HG02870 (cell line): ENCODE results near the gene DPH7.
"Not testable (repeated sequence)": the region's sequence is repeated elsewhere in the genome, so short reads cannot be mapped to it uniquely, and the experiment has no call there.

Source experiments
- ATAC-seq: cut with Tn5 transposase; IDR thresholded peaks from one replicate; pipeline ENCODE4 v1.9.1; 2021; ENCODE audit warnings: mild to moderate bottlenecking, moderate library complexity; ENCODE audit not compliant: unreplicated experiment

DPH7 gene

DNA sequence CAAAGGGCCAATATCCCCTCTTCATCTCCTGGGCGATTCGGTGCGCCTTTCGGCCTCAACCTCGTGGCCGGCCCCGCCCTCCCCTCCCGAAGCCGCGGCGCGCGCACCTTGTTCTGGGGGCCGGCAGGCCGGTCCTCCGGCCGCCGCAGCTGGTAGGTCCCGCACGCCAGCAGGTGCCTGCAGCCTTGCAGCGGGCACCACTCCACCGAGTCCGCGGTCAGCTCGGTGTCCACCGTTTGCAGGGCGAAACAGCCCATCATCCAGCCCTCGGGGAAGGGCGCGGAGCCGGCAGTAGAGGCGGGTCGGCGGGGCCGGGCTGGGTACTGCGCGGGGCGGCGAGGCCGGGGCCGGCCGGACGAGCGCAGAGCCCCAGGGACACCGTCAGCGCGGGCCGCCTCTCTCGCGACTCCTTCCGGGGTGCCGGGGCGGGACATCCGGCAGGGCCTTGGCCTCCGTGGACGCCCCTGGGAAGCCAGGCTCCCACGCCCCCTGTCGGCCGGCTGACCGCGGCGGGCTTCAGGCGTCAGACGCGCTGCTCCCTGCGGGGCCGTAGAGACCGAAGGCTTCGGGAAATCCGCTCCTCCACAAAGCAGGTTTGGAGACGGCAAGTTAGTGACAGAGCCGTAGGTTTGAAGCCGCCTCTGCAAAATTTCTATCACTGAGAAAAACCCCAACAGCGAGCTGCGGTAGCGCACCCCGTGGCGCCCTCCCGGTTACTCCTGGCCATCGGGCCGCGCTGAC lies at the start of gene DPH7:
Gene DPH7, minus strand, starts transcription at position 408 of the 741 bp plus-strand sequence. Its CDS starts 148 bp downstream, at position 260.
- peak; percentile 81 for ATAC-seq

DNA sequence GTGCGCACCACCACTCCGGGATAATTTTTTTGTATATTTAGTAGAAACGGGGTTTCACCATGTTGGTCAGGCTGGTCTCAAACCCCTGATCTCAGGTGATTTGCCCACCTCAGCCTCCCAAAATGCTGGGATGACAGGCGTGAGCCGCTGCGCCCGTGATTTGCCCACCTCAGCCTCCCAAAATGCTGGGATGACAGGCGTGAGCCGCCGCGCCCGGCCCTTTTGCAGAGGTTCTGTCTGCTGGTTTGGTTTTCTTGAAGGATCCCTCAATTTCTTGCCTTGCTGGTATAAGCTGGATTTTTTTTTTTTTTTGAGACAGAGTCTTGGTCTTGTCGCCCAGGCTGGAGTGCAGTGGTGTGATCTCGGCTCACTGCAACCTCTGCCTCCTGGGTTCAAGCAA lies 48.7 kb upstream of the DPH7 start:
- ATAC-seq: not testable (repeated sequence)

DNA sequence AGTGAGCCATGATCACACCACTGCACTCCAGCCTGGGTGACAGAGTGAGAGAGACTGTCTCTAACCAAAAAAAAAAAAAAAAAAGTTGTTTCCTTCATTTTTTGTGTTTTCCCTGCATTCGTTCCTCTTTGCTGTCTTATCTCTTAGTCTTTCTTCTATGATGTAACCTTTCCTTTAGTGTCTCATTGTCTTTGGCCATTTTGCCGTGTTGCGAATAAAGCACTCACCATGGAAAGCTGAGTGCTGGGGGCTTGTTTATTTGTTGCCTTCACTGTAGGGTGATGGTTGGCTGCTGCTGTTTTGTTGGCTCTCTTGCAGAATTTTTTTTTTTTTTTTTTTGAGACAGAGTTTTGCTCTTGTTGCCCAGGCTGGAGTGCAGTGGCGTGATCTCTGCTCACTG lies 47.7 kb upstream of the DPH7 start:
- ATAC-seq: no peak

DNA sequence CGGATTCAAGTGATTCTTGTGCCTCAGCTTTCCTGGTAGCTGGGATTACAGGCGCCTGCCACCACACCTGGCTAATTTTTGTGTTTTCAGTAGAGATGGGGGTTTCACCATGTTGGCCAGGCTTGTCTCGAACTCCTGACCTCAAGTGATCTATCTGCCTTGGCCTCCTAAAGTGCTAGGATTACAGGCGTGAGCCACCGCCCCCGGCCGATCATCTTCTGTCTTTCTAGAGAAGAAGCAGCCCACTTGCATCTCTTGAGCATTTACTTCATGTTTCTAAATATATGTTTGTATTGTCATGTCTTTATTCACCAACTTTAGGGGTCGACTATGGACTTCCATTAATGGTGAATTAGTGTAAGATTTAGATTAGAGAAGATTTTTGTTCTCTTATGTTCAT lies 43.5 kb upstream of the DPH7 start:
- not testable (repeated sequence) for ATAC-seq

DNA sequence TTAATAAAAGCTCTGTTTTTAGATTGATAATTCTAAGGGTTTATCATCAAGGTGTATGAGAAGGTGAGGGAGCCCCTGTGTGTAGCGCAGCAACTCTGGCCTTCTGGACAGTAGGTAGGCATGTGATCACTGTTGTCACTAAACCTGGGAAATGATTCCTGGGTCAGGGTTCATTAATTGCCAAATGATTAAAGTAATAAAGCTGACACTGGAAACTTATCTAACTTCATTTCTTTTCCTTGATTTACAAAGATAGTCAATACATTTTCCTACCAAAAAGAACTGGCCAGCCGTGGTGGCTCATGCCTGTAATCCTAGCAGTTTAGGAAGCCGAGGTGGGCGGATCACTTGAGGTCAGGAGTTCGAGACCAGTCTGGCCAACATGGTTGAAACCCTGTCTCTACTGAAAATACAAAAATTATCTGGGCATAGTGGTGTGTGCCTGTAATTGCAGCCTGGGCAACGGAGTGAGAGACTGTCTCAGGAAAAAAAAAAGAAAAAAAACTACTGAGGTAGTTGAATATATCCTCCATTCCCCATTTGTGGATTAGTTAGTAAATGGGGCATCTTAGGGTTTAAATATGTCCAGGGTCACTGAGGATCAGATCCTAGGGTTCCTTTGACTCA lies 42.5 kb upstream of the DPH7 start:
- no peak for ATAC-seq

DNA sequence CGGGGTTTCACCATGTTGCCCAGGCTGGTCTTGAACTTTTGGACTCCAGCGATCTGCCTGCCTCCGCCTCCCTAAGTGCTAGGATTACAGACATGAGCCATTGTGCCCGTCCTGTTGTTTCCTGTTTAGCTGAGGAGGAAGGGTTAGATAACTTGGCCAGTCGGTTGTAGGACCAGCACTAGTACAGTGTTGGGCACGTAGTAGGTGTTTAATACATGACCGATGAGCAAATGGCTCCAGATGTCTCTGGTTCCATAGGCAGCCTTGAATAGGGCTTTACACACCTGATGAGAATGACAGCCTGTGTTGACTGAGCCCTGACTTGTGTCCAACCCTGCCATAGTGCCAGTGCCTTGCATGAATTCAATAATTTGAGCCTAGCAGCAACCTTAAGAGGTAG lies 41.9 kb upstream of the DPH7 start:
- no peak for ATAC-seq

DNA sequence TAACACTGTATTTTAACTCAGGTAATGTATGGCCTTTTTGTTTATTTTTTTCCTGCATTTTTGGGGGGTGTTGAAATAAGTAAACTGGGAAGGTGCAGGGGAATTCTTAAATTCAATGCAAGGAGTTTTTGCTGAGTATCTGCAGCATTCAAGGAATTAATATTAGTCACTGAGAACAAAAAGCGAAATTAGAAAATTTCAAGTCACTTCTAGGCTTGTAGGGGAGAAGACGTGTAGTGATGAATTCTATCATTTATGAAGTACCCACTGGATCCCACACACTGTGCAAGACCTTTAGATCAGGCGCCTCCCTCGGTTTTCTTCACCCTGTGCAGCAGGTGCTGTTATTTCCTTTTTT lies 41.3 kb upstream of the DPH7 start:
- ATAC-seq: no peak

DNA sequence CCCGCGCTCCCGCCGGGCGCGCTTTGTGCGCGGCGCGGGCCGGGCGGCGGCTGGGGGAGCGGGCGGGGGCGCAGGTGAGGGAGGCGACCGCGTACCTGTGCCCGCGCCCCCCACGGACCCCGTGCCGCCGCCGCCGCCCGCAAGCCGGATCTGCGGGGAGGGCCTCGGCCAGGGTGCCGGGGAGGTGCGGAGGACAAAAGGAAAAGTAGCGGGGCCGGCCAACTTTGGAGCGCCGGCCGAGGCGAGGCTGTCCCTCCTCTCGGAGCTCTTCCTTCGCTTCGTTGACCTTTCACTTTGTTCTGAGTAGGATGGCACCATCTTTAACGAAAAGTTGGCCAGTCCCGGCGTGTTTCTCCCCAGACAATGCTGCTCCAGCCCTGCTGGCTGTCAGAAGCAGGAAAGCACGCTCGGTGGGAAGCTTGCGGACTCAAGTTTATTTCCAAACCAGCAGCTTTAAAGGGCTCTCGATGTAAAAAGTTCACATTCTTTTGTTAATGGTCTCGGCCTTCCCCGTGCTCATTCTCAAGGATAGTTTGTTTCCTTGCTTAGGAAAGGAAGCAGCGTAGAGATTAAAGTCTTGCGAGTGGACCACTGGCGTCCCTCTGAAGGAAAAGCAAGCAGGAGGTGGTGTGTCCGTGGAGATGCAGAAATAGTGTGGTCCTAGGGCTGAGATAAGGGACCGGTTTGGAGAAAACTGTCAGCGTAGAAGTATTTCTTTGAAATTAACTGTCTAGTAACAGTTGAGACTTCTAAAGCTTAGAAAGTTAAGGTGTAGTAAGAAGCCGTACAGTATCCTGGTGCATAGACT lies 40.7 kb upstream of the DPH7 start:
- no peak for ATAC-seq

DNA sequence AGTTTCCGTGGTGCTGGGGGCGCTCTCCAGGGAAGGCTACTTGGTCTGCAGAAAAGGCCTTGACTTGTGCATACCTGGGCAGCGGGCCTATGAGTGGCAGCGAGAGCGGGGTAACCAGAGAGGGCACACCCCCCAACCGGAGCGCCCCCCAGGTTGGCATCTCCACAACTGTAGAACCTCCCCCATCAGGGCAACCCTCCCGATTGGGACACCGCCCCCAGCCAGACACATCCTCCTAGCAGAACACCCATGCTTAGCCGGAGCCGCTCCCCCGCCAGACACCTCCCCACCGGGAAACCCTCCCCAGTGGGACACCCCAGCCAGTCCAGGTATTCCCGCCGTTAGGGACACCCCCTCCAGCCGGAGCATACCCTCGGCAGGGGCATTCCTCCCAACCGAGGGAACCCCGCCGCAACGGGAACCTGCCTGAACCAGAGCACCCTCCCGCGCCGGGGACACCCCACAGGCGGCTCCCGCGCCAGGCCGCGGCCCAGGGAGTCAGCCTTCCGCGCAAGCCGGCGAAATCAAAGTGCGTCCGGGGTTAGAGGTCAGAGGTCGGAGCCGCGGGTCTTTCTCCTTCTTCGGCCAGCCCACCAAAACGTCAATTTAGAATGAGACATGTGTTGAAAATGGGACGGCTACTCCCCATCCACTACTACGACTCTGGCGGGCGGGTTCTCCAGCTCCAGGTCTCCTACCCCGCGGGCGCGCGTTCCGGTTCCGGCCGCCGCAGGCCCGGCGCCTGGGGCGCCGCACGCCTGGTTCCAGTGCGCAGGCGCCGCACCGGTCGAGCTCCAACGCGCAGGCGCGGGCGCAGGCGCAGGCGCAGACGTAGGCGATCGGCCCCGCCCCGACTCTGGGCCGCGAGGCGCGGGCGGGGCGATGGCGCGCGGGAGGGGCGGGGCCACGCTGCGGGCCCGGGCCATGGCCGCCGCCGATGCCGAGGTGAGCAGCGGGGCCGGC lies 39.7 kb upstream of the DPH7 start, which contains the start of gene EHMT1:
Gene EHMT1, plus strand, starts transcription at position 901 of the 963 bp plus-strand sequence. Its CDS starts 24 bp downstream, at position 925.
- peak; percentile 59 for ATAC-seq

DNA sequence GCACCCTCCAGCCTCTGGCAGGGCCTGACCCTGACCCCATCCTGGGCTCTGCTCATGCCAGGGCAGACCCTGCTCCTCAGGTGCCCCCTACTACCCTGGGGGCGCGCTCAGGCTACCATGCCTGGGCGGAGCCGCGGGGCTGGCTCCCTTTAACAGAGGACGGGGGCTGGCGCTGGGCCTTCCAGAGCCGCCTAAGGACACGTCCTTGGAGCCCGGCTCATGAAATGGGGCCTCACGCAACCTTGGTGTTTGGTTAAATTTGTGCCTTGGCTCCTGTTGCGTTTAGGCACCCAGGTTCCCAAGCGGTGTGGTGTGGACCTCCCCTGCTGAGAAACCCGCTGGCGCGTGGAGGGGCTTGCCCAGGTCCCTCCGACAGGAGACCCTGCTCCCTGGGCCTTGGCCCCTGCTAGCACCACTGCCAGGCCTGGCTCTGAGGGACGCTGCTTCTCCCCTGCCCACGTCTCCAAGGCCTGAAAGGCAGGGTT lies 36.7 kb upstream of the DPH7 start:
- ATAC-seq: no peak

DNA sequence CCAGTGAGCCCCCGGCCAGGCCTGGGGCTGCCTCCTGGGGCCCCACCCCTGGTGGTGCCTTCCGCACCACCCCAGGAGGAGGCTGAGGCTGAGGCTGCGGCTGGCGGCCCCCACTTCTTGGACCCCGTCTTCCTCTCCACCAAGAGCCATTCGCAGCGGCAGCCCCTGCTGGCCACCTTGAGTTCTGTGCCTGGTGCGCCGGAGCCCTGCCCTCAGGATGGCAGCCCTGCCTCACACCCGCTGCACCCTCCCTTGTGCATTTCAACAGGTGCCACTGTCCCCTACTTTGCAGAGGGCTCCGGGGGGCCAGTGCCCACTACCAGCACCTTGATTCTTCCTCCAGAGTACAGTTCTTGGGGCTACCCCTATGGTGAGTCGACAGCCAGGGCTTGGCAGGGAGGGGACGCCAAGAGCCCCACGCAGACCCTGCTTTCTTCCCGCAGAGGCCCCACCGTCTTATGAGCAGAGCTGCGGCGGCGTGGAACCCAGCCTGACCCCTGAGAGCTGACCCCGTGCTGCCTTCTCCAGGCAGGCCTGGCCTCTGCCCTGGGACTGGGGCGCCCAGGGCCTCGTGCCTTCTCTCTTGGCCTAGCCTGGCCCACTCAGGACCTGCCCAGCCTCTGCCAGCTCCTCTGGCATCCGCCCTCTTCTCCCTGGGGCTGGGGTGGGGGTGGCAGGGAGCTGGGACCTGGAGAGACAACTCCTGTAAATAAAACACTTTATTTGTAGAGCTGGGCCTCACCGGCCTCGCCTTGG lies 36.1 kb upstream of the DPH7 start:
- ATAC-seq: no peak

DNA sequence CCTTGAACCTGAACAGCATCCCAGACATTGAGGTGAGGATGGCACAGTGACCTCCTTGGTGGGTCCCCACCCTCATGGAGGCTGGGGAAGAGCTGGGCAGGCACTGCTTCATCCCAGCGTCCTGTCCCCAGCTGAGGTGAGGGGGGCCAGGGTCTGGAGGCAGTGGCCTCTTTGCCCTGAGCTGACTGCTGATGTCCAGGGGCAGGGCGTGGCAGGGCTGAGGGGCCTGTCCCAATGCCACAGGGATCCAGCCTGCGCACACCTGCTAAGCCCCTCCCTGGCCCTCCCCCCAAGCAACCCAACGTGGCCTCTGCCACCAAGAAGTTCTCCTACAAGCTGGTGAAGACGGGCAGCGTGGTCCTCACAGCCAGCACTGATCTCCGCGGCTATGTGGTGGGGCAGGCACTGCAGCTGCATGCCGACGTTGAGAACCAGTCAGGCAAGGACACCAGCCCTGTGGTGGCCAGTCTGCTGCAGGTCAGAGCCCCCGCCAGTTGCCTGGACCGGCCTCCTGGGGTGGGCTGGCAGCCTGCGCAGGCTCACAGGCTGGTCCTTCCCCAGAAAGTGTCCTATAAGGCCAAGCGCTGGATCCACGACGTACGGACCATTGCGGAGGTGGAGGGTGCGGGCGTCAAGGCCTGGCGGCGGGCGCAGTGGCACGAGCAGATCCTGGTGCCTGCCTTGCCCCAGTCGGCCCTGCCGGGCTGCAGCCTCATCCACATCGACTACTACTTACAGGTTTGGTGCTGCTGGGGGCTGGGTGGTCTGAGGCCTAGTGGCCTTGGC lies 35.2 kb upstream of the DPH7 start:
- no peak for ATAC-seq

DNA sequence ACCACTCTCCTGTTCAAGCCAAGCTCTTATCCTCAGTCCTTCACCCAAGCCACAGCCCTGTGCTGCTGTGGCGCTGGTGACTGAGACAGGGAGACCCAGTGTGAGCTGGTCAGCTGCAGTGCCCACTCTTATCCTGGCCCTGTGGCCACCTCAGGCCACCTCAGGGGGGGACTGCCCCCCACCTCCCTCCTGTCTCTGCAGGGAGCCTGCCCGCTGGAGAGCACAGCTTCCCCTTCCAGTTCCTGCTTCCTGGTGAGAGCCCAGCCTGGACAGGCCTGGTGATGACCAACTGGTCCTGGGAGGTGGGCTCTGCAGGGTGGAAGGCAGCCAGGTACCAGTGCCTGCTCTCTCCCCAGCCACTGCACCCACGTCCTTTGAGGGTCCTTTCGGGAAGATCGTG lies 34.5 kb upstream of the DPH7 start:
- ATAC-seq: no peak

DNA sequence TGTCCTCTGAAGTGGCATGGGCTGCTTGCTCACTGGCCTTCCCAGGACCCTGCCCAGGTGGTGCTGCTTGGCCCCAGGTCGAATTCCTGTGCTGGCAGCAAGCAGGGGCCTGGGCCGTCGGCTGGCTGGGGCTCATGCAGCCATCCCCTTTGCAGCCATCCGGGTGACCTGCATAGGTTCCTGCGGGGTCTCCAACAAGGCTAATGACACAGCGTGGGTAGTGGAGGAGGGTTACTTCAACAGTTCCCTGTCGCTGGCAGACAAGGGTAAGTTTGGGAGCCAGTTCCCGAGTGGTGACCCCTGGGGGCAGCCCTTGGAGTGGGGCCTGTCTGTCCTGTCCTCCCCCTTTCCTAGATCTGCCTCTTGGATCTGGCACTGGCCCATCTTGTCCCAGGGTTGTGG lies 34.0 kb upstream of the DPH7 start:
- ATAC-seq: no peak

DNA sequence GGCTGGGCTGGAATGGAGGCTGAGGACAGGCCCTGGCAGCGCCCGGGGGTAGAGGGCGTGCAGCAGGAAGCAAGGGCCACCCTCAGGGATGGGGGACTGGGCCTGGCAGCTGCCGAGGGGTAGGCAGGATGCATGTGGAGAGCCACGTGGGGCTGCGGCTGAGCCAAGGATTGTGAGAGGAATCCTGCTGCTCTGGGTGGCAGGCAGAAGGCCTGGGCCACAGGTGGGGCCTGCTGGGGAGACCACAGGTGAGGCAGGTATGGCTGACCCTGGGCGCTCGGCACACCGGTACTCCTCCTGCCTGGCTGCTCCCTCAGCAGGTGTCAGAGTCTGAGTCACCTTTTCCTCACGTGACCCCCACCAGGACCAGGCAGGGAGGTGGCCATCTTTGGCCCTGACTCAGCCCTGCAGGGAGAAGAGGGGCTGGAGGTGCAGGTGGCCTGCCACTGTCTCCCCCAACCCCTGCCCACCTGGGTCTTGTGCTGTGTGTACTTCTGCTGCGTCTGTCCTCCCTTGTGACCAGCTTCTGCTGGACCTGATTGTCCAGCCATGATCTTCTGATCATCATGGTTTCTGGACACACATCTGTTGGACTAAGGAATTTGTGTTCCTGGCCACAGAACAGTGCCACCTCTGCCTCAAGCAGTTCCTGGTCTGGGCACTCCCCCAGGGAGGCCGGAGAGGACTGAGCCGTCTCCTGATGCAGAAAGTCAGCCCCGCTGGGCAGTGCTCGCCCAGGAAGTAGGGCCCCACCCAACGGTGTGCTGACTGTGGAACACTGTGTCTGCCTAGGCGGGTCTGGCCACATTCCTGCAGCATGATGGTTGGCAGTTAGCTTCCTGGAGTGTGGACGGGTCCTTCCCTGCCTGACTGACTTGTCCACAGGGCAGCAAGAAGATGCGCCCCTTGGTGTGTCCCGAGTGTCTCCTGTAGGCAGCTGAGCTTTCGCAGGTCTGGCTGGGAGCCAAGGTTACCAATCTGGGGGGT lies 33.2 kb upstream of the DPH7 start:
- ATAC-seq: no peak

DNA sequence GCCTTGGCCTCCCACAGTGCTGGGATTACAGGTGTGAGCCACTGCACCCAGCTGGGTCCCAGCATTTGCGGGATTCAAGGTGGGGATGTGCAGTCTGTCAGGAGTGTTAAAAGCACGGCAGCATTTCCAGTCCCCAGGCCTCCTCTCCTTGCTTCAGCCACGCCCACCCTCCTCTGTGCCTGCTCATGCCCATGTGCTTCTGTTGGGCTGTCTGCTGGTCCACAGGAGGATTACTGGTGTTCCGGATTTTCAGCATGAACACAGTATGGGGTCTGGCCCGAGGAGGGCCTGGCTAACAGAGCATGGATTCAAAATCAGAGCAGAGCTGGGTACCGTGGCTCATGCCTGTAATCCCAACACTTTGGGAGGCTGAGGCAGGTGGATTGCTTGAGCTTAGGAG lies 32.2 kb upstream of the DPH7 start:
- no peak for ATAC-seq

DNA sequence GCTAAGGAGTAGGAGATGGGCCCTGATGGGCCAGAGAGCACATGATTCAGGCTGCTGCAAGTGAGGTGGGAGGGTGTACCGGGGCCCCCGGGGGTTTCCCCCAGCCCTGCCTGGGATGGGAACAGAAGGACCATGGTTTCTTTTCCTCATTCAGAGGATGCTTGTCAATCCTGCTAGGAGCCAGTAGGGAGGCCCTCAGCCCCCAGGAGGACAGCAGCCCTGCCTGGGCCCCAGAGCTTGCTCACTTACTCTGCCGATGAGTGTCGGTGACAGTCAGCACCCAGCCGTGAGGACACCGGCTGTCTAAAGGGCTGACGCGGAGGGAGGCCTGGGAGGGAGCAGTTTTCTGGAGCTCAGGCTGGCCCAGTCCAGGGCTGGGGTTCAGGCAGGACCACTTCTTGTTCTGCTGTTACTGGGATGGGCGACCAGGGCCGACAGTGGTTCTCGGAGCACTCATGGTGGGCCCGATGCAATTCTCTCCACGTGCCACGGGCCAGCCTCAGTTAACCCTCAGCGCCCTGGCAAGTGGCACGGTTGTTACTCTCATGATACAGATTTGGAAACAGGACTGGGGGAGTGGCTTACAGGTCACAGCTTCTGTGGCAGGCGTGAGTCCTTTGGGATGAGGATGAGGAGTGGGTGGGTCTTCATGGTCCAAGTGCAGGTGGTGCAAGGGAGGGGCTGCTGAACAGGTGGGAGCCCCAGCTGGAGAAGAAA lies 28.6 kb upstream of the DPH7 start:
- no peak for ATAC-seq
